RPMI7951 (cell line): Measurements from ENCODE around the gene SEL1L2. TPM values are rescaled to one million over a fixed set of nuclear protein-coding genes. Genes with fewer than 3 reads are reported as not detected.
"Not testable (repeated sequence)": the region's sequence is repeated elsewhere in the genome, so short reads cannot be mapped to it uniquely, and the experiment has no call there.

Source experiments
- DNase-seq: peaks from one replicate; pipeline ENCODE4 v3.0.0-alpha.2; 2012; ENCODE audit warnings: low read depth
- total RNA-seq: library from RNA; depleted of rRNA; stranded (reverse); fragments of >200 nt; shearing (Covaris generic); gene quantifications from 2 replicates; pipeline ENCODE4 v1.2.3, GENCODE V29; 2014; rRNA removed

The SEL1L2 gene, protein sequence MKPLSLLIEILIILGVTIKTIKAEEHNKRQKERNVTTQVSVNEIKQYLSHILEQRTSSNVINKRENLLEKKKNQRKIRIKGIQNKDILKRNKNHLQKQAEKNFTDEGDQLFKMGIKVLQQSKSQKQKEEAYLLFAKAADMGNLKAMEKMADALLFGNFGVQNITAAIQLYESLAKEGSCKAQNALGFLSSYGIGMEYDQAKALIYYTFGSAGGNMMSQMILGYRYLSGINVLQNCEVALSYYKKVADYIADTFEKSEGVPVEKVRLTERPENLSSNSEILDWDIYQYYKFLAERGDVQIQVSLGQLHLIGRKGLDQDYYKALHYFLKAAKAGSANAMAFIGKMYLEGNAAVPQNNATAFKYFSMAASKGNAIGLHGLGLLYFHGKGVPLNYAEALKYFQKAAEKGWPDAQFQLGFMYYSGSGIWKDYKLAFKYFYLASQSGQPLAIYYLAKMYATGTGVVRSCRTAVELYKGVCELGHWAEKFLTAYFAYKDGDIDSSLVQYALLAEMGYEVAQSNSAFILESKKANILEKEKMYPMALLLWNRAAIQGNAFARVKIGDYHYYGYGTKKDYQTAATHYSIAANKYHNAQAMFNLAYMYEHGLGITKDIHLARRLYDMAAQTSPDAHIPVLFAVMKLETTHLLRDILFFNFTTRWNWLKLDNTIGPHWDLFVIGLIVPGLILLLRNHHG
- not detected in 2 replicates for total RNA-seq

DNA sequence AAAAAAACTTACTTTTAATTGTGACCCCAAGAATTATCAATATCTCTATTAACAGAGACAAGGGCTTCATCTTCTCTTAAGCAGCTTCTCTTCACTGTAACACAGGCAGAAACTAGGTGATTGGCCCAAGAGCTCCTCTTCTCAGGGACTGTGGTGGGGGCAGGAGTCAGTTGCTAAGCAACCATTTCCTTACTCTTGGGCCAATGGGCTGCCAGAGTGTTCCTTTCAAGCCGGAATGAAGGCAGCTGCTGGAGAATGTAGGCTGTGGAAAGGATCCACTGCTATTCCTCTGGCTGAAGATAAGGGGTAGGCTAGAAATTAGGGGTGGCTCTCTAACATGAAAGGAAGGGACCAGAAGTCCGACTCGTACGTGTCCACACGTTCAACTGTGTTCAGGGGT is at the start of gene SEL1L2:
TSS of gene SEL1L2 (minus strand) at position 150 of the 400 bp plus-strand sequence. CDS start at position 70, 80 bp downstream.
- DNase-seq: no peak

DNA sequence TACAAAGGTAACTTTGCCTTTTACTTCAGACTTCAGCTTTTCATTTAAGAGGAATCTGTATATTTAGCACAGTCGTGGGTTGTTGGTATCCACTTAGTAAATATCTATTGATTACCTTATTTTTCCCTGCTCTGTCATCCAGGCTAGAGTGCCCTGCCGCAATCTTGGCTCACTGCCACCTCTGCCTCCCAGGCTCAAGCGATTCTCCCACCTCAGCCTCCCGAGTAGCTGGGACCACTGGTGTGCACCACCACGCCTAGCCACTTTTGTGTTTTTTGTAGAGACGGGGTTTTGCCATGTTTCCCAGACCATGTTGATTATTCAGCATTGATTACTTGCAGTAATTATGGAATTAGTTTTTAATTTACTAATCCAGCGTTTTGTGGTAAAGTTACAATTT is 46.2 kb upstream of the SEL1L2 start:
- no peak for DNase-seq

DNA sequence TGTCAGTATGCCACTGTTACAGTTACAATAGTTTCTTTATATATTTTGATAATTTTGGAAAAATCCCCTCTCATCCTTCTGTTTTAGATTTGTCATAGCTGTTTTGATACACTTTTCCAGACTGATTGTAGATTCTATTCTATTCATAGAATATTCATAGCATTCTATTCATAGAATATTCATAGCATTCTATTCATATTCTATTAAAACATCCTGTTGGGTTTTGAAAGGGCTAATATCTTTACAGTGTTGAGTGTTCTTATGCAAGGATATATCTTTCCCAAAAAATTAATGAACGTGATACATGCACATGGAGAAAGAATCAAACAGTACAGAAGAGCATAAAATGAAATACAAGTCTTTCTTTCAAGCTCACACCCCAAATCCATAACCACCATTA is 42.9 kb upstream of the SEL1L2 start:
- DNase-seq: no peak

DNA sequence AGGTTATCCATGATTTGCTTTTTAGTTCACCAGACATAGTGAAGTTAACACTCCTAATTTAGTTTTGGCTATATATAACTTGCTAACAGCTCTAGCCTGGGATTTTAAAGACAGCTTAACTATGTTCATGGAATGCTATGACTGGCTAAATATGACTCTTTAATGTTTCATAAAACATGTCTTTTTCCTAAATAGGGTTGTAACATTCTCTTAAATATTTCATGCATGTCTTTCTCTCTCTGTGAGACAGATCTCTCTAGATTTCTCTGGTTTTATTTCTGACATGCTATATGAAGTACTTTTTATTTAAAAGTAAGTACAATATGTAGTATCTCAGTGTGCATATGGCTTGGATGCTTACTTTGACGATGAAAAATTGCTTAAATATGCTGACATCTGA is 40.6 kb upstream of the SEL1L2 start:
- DNase-seq: no peak

DNA sequence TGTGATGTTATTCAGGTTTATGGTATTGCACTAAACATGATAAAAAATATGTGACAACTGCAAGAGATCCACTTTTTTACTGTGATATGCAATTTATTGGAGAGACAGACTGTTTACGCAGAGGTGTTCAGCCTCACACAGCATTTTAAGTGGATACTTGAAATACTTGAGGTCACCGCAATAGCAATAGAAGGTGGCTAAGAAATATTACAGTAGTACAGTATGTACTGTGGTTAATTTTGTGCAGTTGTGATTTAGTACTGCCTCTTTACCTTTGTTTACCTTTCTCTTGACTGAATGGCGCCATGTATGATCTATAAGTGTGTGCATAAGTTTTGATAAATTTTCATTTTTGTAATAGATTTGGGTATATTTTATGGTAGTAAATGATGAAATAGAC is 22.3 kb upstream of the SEL1L2 start:
- no peak for DNase-seq

DNA sequence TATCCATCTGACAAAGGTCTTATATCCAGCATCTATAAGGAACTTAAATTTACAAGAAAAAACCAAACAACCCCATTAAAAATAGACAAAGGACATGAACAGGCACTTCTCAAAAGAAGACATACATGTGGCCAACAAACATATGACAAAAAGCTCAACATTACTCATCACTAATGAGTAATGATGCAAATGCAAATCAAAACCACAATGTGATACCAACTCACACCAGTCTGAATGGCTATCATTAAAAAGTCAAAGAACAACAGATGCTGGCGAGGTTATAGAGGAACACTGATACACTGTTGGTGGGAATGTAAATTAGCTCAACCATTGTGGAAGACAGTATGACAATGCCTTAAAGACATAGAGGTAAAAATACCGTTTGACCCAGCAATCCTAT is 18.8 kb upstream of the SEL1L2 start:
- DNase-seq: no peak

DNA sequence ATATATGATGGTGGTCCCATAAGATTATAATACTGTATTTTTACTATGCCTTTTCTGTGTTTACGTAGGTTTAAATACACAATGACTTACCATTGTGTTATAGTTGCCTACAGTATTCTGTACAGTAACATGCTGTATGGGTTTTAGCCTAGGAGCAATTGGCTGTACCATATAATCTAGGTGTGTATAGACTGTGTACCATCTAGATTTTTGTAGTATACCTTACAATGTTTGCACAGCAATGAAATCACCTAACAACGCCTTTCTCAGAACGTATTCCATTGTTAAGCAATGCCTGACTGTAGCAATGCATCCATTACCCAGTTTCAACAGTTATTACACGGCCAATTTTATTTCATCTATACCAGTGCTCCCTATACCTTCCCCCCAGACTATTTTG is 15.6 kb upstream of the SEL1L2 start:
- no peak for DNase-seq

DNA sequence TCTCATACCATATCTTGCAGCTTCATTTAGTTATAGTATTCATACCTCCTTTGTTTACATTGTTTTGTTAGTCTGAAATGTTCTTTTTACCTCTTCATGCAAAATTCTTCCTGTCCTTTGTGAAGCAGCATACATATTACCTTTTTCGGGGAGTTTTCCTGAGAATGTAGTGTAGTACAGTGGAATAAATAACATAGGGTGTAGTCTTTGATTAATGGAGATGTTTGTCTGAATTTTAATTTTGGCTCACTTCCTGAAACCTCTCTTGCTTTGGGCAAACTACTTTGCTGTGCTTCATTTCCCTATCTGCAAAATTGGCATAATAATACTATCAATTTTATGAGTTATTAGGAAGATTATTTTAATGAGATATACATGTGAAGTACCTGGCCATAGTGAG is 10.5 kb upstream of the SEL1L2 start:
- DNase-seq: no peak

DNA sequence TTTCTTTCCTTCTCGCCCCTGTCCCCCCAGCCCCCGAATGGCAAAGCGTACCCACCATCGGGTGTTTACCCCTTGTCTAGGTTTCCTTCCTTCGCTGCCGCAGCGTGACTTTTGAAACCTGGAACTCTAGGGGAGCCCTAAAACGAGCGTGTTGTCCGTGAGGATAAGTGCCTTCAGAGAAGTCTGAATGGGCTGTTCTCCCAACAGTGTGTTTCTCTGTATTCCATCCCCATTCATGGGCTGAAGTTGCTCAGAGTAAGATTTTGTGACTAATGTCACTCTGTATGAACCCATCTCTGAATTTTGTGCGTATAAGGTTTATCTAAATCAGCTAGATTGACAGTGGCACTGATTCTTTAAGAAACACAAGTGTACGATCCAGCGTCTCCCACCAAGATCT is 5.9 kb upstream of the SEL1L2 start:
- DNase-seq: no peak

DNA sequence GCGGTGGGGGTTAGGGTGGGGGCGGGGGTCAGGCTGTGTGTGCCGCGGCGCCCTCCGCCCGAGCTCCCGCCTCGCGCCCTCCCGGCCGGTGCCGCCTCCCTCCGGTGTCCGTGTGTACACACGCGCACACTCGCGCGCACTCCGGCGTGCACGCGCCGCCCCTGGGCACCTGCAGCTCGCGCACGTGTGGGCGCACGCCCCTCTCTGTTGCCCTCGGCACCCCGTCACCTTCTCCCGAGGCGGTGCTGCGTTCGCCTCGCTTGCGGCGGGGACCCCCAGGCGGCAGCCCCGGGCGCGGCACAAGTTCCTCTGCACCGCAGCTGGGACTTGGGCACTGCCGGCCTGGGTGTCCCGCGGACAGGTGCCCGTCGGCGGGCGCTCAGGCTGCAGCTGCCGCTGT is 5.4 kb upstream of the SEL1L2 start:
- DNase-seq: no peak

DNA sequence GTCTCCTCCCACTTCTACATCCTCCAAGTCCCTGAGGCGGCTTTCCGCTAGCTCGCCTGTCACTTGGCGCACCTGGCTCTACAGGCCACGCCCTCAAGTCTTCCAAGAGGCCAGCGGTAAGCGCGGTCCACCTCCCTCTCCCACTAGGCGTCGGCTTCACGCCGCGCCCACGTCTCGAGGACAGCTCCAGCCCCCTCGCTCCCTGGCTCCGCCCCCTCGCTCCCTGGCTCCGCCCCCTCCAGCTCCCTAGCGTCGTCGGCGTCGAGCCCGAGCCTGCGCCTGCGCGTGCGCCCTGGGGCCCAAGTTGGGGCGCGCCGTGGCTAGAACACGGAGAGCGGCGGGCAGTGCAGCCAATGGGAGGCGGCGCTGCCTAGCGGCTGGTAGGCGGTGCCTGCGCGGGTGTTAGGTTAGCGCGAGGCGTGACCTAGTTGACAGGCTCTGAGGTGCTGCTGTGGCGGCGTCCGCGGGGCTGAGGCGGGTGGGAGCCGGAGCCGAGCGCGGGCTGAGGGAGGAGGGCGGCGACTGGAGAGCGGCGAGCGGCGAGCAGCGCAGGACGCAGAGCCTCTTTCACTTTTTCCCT is 4.8 kb upstream of the SEL1L2 start, which contains the start of gene MACROD2:
TSS of gene MACROD2 (plus strand) at position 431 of the 580 bp plus-strand sequence.
- peak; percentile 81 for DNase-seq

DNA sequence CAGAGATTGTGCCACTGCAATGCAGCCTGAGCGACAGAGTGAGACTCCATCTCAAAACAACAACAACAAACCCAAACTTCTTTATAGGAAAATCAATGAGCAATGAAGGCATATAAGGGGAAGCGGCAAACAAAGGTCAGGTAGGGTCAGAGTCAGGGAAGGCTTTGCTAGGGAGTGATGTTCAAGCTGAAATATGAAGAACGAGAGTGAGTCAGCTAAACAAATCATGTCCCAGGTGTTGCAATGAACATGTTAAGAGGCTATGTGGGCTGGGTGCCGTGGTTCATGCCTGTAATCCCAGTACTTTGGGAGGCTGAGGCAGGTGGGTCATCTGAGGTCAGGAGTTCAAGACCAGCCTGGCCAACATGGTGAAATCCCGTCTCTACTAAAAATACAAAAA is 1.5 kb upstream of the SEL1L2 start:
- not testable (repeated sequence) for DNase-seq

DNA sequence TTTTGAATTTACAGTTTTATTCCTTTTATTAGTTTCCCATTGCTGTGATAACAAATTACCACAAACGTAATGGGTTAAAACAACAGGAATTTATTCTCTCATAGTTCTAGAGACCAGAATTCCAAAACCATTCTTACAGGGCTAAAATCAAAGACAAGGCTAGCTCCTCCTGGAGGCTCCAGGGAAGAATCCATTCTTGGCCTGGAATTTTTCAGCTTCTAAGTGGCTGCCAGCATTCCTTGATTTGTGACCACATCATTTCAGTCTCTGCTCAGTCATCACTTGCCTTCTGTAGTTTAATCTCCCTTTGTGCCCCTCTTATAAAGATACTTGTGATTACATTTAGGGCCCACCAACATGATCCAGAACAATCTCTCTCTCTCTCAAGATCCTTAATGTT is 897 bp upstream of the SEL1L2 start:
- no peak for DNase-seq

DNA sequence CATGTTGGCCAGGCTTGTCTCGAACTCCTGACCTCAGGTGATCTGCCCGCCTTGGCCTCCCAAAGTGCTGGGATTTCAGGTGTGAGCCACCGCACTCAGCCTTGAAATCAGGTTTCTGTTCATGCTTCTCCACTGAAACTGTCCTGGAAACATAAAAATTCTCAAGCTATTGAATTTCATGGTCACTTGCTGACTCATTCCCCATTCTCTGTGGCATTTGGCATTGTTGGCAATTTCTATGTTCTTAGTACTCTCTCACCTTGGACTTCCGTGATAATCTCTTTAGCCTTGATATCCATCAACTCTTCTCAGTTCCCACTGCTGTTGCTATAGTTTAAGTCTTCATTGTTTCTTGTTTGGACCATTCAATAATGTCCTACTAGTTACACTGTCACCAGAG is 6.2 kb downstream of the SEL1L2 start:
- no peak for DNase-seq

DNA sequence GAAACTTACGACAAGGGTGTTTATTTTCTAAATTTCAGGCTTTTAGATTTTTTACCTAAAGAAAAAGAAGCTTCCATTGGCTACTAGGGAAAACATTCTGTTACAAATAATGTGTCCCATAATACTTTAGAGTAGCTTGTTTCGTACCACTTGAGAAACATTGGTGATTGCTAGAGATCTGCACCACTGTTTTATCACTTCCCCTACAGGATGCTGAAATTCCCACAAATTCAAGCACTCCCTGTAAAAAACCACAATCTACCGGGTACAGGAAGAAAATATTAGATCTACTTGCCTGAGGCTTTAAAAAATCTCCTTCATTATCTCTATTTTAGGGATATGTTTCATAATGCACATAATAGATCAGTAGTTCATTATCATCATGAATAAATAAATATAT is 29.9 kb downstream of the SEL1L2 start:
- DNase-seq: peak; percentile 10

DNA sequence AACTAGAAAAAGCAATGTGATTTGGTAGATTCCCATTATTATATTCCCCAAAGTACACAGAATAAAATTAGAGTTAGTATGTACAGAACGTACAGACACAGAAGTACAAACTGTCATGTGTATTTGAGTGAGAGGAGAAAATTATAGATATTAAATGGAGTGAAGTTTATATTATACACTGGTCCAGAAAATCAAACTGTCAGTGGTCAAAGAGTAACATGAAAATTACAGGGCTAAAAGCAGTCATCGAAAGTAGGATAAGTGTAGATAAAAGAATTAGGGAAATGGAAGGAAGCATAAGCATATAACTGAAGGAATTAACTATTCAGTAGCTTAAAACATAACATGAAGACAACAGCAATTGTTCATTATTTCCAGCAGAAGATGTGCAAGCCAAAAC is 30.3 kb downstream of the SEL1L2 start:
- DNase-seq: no peak

DNA sequence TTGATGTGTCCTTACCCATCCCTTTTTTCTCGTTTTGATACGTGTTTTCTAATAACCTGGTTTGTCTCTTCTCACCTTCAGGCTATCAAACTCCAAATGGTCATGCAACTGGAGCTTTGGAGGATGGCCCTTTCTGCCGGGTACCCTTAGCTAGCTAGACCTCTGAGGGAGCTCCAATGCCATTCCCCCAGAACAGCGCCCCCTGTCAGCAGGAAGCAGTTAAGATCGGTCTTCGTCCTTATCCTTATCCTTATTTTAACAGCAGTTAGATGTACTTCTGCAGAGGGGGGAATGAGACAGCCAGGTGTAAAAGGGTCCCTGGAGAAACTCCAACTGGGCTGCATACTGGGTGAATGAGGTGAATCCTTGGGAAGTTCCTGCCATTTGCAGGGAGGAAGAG is 37.2 kb downstream of the SEL1L2 start:
- no peak for DNase-seq

DNA sequence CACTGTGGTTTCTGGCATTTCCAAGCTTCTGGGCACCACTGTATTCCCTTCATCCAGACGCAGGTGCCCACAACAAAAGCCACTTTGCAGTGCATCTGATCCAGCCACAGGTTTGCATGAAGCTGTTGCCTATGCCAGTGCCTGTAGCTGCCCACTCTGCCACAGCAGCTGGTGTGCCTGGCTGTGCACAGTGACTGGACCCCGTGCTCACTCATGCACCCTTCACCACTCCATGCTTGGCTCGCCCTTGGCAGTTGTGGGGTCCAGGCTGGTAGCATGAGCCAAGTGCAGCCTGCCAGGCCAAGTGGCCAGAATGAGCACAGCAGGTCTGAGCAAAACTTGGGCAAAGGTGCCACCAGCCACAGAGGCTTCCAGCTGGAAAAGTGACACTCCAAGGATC is 42.7 kb downstream of the SEL1L2 start:
- DNase-seq: no peak

DNA sequence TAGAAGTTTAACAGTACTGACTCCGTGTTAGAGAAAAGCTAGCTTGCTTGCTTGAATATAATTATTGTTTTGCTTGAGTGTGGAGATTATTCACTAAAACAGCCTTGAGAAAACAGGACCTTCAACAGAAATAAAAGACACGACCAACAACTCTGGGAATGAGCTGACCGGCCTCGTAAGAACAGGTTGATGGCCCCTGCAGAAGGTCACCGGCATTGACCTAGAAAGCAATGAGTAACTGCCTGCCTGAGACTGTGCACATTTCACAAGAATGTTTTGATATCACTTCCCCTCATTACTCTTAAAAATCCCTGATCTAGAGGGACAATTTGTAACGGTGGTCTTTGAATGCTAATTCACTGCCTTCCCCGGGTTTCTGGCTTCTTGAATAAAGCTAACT is 49.4 kb downstream of the SEL1L2 start:
- DNase-seq: no peak

DNA sequence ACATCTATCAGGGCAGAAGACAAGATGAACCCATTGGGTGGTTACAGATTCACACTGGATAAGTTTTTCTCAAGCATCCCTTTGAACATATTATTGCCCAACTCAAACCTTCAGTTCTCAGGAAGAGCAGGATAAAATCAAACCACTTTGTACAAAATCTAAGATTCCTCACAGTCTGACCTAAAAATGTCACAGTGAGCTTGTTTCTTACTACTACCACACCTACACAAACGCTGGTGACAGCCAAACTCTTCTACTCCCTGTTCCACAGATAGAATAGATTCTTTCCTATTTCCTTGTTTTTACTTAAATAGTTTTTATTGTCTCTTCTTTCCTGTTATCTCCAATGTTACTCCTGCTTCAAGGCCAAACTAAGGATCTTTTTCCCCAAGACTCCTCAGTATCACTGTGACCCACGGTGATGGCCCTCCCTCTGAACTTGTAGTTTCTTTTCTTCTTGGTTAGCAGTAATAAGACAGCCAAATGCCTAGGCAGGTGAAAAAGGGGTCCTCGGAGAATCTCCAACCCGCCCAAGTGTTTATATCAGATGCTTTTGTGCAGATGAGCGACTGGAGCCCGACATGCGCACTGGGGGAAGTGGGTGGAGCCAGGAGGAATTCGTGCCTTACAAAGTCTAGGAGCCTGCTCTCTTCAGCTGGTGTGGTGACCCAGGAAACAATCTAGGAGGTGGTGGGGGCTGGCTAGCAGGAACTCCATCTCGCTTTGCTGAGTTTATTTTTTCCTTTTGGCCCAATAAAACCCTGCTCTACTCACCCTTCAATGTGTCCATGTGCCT is 53.4 kb downstream of the SEL1L2 start:
- no peak for DNase-seq

DNA sequence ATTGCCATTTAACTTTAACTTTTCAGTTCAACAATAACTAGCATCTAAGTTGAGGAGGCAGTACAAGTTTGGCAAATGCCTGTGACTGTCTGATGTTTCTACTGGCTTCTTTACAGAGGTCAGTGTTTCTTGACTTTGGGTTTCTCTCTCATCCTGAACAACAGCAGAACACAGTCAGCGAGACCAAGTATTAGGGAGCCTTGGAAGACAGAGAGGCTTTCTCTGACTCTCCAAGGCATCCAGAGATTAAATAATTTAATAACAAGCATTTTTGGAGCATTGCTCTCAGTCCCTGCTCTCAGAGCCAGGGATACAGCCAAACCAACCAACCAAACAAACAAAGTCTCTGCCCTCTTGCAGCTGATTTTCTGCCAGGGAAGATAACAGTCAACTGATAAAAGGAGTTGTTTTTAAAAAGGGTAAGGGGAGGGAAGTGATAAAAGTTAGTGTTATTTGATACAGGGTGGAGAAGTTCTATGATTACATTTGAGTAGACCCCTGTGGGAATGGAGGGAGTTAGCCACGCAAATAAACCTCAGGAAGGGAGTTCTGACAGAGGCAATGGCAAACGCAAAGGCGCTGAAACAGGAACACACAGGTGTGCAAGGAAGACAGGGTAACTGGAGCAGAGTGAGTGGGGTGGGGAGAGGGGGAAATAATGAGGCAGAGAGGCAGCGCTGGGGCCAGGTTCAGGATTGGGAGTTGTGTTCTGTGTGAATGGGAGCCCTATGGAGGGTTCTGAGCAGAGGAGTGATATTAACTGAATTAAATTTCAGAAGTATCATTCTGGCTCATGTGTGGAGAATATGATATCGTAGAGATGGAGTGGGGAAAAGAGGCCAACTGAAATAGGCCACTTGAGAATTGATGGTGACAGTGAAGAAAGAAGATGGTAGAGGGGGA is 55.2 kb downstream of the SEL1L2 start:
- DNase-seq: no peak
